Right lobe of liver (tissue), 6 donors: Measurements from ENCODE around the gene EFNA4. TPM values are rescaled to one million over a fixed set of nuclear protein-coding genes. Genes with fewer than 3 reads are reported as not detected.
A peak's percentile ranks its signal among the peaks of the same experiment; 100 is the strongest.

Source experiments
- ATAC-seq, 4 donors: fragments of 200-7000 bp; cut with Tn5 transposase; one replicate each; pipeline ENCODE4 v1.9.1; 2020; ENCODE audit warnings: mild to moderate bottlenecking in 4 of 4, moderate library complexity in 4 of 4
- DNase-seq, 3 donors: peaks; one replicate each; pipeline ENCODE4 v3.0.0-alpha.2; 2020
- H3K27ac ChIP-seq, 3 donors: fragments of 200-600 bp; one replicate each; pipeline ENCODE4 v1.8.0; 2022
- H3K27me3 ChIP-seq, 2 donors: fragments of 200-600 bp; one replicate each; pipeline ENCODE4 v1.8.0; 2022
- H3K36me3 ChIP-seq, 4 donors: fragments of 200-600 bp; sonication (generic) in 1 of 4; one replicate each; pipeline versions ENCODE4 v1.5.1 to v1.8.0; 2017 to 2022; ENCODE audit warnings: control low read depth in 1 of 4
- H3K4me1 ChIP-seq, 4 donors: fragments of 200-600 bp; sonication (generic) in 1 of 4; one replicate each; pipeline versions ENCODE4 v1.5.1 to v1.8.0; 2017 to 2022; ENCODE audit warnings: control low read depth in 1 of 4
- H3K4me3 ChIP-seq, 3 donors: fragments of 200-600 bp; one replicate each; pipeline ENCODE4 v1.8.0; 2022
- H3K9me3 ChIP-seq, 4 donors: fragments of 200-600 bp; sonication (generic) in 1 of 4; one replicate each; pipeline versions ENCODE4 v1.5.1 to v1.8.0; 2017 to 2022; ENCODE audit warnings: control low read depth in 1 of 4
- CTCF ChIP-seq, 4 donors: fragments of 200-600 bp in 3 of 4; fragments of 450-650 bp in 1 of 4; IDR thresholded peaks; one replicate each; pipeline versions ENCODE4 v1.5.1 to v1.8.0; 2016 to 2022; ENCODE audit warnings: antibody characterized with exemption in 4 of 4, mild to moderate bottlenecking in 2 of 4
- POLR2A ChIP-seq: fragments of 450-650 bp; IDR thresholded peaks from one replicate; pipeline ENCODE4 v1.6.1; 2017; ENCODE audit warnings: antibody characterized with exemption, mild to moderate bottlenecking
- WGBS: methylation state at CpG from one replicate; pipeline ENCODE4 v1.1.6; 2018; ENCODE audit warnings: low coverage, low lambda C conversion rate; ENCODE audit not compliant: insufficient coverage; ENCODE audit errors: missing lambda C conversion rate; 5-methylcytosine and 5-hydroxymethylcytosine counted together
- intact Hi-C, 2 donors: fragments of 100-400 bp; cut with DNase I; formaldehyde crosslinking; loops; one replicate each; pipeline versions ENCODE4 v1.11.2 to v1.14.1; 2022
- total RNA-seq, 6 experiments: library from RNA; depleted of rRNA in 2 of 6; stranded (reverse); fragments of >200 nt in 2 of 6; fragmentation: NEBNext Ultra II Directional in 3 of 6; extraction: Animal tissue kit (Norgen Biotek cat#: 25700) in 3 of 6; gene quantifications; one replicate each; pipeline versions ENCODE4 v1.1.0 to v1.2.4, GENCODE V29; 2016 to 2023
- donor health status: DM: no; HTN: yes; CAD: no.
- donor health status: DM: no; HTN: no; CAD: no.
- donor health status: DM: no; HTN: no; CAD: no.
- donor health status: DM: no; HTN: yes; CAD: no.
- donor health status: DM: no; HTN: yes; CAD: no.

The EFNA4 gene
- total RNA-seq, 6 experiments from 2014 or later = 2.3 to 6.4 (median 3.0) TPM

GRCh38 chr1:155099331-155099730 lies 35.8 kb downstream of the EFNA4 start:
- intact Hi-C loops = no loop called here
- Histone ChIP-seq H3K36me3 (no peaks in the 10 kb centered on the region), H3K27ac (no peak overlapping the region), H3K4me3 (no peak overlapping the region), H3K9me3 (no peaks in the 10 kb centered on the region), H3K4me1 (peaks cover 0 to 34% (median 17%) of the 10 kb centered on the region in 4 donors), H3K27me3 (no peaks in the 10 kb centered on the region)
- DNase-seq = no peak
- TF ChIP-seq POLR2A = no peak
- WGBS = 79% methylated on average over 7 of the region's 7 CpGs
- no peak for ATAC-seq

GRCh38 chr1:155103325-155103724 lies 39.8 kb downstream of the EFNA4 start:
- intact Hi-C loops = no loop called here
- Histone ChIP-seq H3K27ac (peak overlapping the region; percentile 97 to 100 (median 99)), H3K27me3 (no peaks in the 10 kb centered on the region), H3K36me3 (no peaks in the 10 kb centered on the region), H3K4me1 (peaks cover 0 to 60% (median 29%) of the 10 kb centered on the region in 4 donors), H3K4me3 (no peak overlapping the region), H3K9me3 (no peaks in the 10 kb centered on the region)
- DNase-seq (peak in 1 of 3 donors; percentile 40), ATAC-seq (peak in 3 of 4 donors; percentile 4 to 8 (median 7))
- no peak for TF ChIP-seq POLR2A
- TF ChIP-seq CTCF (IDR thresholded peaks at IDR 0.05) = no peak
- 25% methylated on average over 9 of the region's 9 CpGs for WGBS

GRCh38 chr1:155104605-155105534 lies 41.3 kb downstream of the EFNA4 start:
- DNase-seq (no peak), ATAC-seq (peak in 3 of 4 donors; percentile 0 to 4 (median 3))
- no peaks in the 10 kb centered on the region for H3K27me3 ChIP-seq
- H3K9me3 ChIP-seq = no peaks in the 10 kb centered on the region
- peak overlapping the region; percentile 97 to 100 (median 99) for H3K27ac ChIP-seq
- peaks cover 0 to 61% (median 29%) of the 10 kb centered on the region in 4 donors for H3K4me1 ChIP-seq
- H3K4me3 ChIP-seq = no peak overlapping the region
- no peaks in the 10 kb centered on the region for H3K36me3 ChIP-seq
- intact Hi-C loops = loop anchor here in 1 of 2 donors (2.0 kb wide), 1 partner anchor 22 kb away; the partner anchor contains the start of gene EFNA1
- TF ChIP-seq POLR2A = no peak
- TF ChIP-seq CTCF (IDR thresholded peaks at IDR 0.05) = no peak
- 28% methylated on average over 7 of the region's 7 CpGs for WGBS

GRCh38 chr1:155105604-155106011 lies 42.1 kb downstream of the EFNA4 start:
- ATAC-seq (peak; percentile 47 to 75 (median 66)), DNase-seq (peak; percentile 82 to 95 (median 90))
- H3K27ac ChIP-seq = peak overlapping the region; percentile 97 to 100 (median 99)

More at GRCh38 chr1:155105604-155106011, 42.1 kb downstream of the EFNA4 start:
- Histone ChIP-seq H3K4me1 (peaks cover 0 to 61% (median 29%) of the 10 kb centered on the region in 4 donors), H3K4me3 (no peak overlapping the region), H3K27me3 (no peaks in the 10 kb centered on the region), H3K9me3 (no peaks in the 10 kb centered on the region), H3K36me3 (no peaks in the 10 kb centered on the region)
- peak; percentile 60 for TF ChIP-seq POLR2A
- no peak for TF ChIP-seq CTCF (IDR thresholded peaks at IDR 0.05)
- intact Hi-C loops = loop anchor here in 1 of 2 donors (2.0 kb wide), 1 partner anchor 21 kb away; the partner anchor contains the start of gene EFNA1
- WGBS = 24% methylated on average over 7 of the region's 7 CpGs
